ENCODE results near the gene NCL.
"Not testable (repeated sequence)": the region's sequence is repeated elsewhere in the genome, so short reads cannot be mapped to it uniquely, and the experiment has no call there.

NCL gene

GRCh38 chr2:231467016-231467545 is 2.8 kb upstream of the NCL start:
- no peak for DNase-seq

GRCh38 chr2:231464576-231465540 is 574 bp upstream of the NCL start:
- peak; percentile 96 to 97 for DNase-seq

- no peak for DNase-seq
Observed at GRCh38 chr2:231462729-231463465, 1.4 kb downstream of the NCL start.

- no peak for DNase-seq
Observed at GRCh38 chr2:231461516-231461971, 2.7 kb downstream of the NCL start.

DNA sequence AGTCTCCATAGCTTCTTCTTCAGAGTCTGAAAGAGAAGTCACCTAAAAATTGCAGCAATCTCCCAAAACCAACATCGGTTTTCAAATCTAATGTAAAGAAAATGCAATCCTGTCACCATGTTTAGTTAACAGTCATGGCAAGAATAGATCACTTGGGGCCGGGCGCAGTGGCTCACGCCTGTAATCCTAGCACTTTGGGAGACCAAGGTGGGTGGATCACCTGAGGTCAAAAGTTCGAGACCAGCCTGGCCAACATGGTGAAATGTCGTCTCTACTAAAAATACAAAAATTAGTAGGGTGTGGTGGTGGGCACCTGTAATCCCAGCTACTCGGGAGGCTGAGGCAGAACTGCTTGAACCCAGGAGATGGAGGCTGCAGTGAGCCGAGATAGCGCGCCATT is 3.4 kb downstream of the NCL start:
- not testable (repeated sequence) for DNase-seq

- no peak for DNase-seq
Observed at GRCh38 chr2:231460073-231460835, 4.0 kb downstream of the NCL start.

DNA sequence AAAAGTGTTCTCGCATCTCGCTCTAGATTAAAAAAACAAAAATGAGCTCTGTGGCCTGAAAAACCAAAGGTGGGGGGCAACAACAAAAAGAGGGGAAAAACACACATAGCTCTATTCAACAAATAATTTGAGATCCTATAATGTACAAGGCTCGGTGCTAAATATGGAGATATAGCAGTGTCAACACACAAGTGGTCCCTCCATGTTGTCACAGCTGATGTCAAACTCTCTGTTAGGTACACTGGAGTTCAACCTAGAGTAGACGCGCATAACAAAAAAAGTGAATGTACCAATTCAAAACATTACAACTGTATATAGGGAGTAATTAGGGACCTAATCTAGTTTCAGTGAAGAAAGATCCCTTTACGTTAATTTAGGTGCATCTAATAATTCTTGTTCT is 5.9 kb downstream of the NCL start:
- no peak for DNase-seq

DNA sequence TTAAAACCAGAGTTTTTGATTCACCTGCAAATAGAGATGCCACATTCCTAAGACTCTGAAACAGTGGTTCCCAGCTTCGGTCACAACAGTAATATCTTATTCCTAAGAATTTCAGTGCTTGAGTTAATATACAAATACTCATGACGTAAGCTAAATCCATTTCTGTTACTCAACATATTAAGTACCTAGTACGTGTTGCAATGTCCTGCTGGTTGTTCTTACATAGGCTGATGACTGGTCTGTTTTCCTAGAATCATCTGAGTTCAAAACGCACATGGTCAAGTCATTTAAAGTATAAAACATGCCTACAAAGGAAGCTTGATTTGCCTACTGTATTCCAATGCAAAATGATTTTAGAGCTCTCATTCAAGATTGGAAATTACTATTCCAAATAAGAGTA is 7.2 kb downstream of the NCL start:
- DNase-seq, result no peak

GRCh38 chr2:231456295-231457004 is 7.8 kb downstream of the NCL start:
- no peak for DNase-seq

DNA sequence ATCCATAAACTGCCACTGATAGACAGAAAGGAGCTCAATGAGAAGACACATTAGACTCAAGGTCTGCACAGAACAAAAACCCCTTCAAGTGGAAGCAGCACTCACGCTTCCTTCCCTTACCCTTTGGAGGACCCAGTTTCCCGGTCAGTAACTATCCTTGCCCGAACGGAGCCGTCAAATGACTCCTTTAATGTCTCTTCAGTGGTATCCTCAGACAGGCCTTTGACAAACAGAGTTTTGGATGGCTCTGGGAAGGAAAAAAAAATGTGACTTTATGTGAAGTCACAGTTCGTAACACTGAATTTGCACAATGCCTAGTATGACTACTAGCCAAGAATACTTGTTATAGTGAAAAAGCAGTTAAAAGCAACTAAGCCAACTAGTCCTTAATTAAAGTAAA is 8.4 kb downstream of the NCL start:
- DNase-seq, result no peak

- no peak for DNase-seq
Observed at GRCh38 chr2:231455222-231455621, 9.1 kb downstream of the NCL start.

- no peak for DNase-seq
Observed at GRCh38 chr2:231454361-231454791, 9.9 kb downstream of the NCL start.

- DNase-seq, result no peak
Observed at GRCh38 chr2:231452799-231453508, 11.3 kb downstream of the NCL start.

- no peak for DNase-seq
Observed at GRCh38 chr2:231450548-231450989, 13.7 kb downstream of the NCL start.

GRCh38 chr2:231449503-231450054 is 14.7 kb downstream of the NCL start:
- DNase-seq, result no peak

GRCh38 chr2:231436957-231437356 is 27.3 kb downstream of the NCL start:
- DNase-seq, result no peak

DNA sequence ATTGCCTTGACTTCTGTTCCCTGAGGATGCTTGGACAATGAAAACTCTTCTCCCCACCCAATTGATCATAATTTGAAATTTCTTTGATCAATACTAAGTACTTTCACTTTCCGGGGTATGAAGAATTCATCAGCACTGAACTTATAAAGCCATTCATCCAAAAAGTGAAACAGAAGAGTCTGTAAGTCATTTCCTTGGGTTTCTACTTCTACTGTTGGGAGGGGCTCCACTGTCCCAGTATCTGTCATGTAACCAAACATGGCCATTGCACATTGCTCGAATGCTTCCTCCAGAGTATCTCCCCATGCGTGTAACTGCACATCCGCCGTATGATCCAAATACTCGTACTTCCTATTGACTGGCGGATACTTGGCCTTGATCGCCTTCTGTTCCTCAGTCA is 30.3 kb downstream of the NCL start:
- DNase-seq, result no peak

- no peak for DNase-seq
Observed at GRCh38 chr2:231431606-231432005, 32.7 kb downstream of the NCL start.

- DNase-seq, result not testable (repeated sequence)
Observed at GRCh38 chr2:231430437-231430836, 33.8 kb downstream of the NCL start.

DNA sequence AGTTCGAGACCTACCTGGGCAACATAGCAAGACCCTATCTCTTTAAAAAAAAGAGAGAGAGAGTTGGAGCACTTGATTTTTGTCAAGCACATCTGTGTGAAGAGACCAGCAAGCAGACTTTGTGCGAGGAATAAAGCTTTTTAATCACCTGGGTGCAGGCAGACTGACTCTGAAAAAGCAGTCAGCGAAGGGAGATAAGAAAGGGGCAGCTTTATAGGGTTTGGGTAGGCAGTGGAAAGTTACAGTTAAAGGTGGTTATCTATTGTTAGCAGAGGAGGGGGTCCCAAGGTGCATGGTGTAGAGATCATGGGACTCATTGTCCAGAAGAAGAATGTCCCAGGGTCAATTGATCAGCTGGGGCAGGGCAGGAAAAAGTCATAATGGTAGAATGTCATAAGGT is 34.4 kb downstream of the NCL start:
- DNase-seq, result no peak

DNA sequence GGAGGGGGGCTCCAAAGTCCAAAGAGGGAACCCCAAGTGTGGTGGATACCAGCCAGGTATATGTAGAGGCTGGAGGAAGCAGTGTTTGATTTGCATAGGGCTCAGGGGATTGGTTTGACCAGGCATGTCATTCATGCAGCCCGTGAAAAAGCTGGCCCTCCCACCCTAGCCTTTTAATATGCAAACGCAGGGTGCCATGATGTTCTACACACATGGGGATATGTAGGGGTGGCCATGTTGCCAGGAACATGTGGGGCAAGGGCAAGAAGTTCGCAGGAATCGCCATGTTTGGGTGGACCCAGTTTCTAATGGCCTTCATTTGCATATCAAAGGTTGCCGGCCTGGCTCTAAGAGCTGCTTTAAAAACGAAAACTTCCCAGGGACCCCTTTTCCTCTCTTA is 35.1 kb downstream of the NCL start:
- no peak for DNase-seq

Measured in NCI-H2081 (cell line).